Activated T-helper 2 cell treated with anti-CD3 and anti-CD28 coated beads, Interferon-gamma antibody, Interleukin-2, Interleukin-4, amounts not matched to agents 10 μg/mL and 5 μg/mL and 100 μg/mL, durations not matched to agents 14 hours and 24 hours and 36 hours (primary cell): ENCODE measurements around the gene DGKI. TPM values are rescaled to one million over a fixed set of nuclear protein-coding genes. Genes with fewer than 3 reads are reported as not detected.

ENCODE experiments used
- DNase-seq: peaks from one replicate; pipeline ENCODE4 v3.0.0; 2021; ENCODE audit warnings: low spot score
- H3K27ac Mint-ChIP-seq: one replicate; pipeline ENCODE4 v1.8.0; 2021; ENCODE audit warnings: mixed read lengths
- H3K27me3 Mint-ChIP-seq: one replicate; pipeline ENCODE4 v1.8.0; 2021; ENCODE audit warnings: low read depth, mixed read lengths
- H3K36me3 Mint-ChIP-seq: one replicate; pipeline ENCODE4 v1.8.0; 2021; ENCODE audit warnings: low read depth, mixed read lengths
- H3K4me1 Mint-ChIP-seq: one replicate; pipeline ENCODE4 v1.8.0; 2021; ENCODE audit warnings: low read depth, mixed read lengths
- H3K4me3 Mint-ChIP-seq: one replicate; pipeline ENCODE4 v1.8.0; 2021; ENCODE audit warnings: low read depth, mild to moderate bottlenecking, moderate library complexity, mixed read lengths
- H3K9me3 Mint-ChIP-seq: one replicate; pipeline ENCODE4 v1.8.0; 2021; ENCODE audit warnings: mixed read lengths
- intact Hi-C: fragments of 100-400 bp; cut with micrococcal nuclease; formaldehyde crosslinking; loops from one replicate; pipeline ENCODE4 v1.15.1; 2023
- total RNA-seq: library from RNA; stranded (reverse); gene quantifications from 2 replicates; pipeline ENCODE4 v1.2.3, GENCODE V29; 2022

The DGKI gene
- total RNA-seq, 1 donor from 2014 or later, result 3.9 TPM

GRCh38 chr7:137547485-137547884 is 299.3 kb downstream of the DGKI start:
- H3K27ac Mint-ChIP-seq, result no peak overlapping the region
- intact Hi-C loops, result no loop called here
- no peaks in the 10 kb centered on the region for H3K27me3 Mint-ChIP-seq
- H3K9me3 Mint-ChIP-seq, result no peaks in the 10 kb centered on the region
- no peak overlapping the region for H3K4me3 Mint-ChIP-seq
- H3K4me1 Mint-ChIP-seq, result no peaks in the 10 kb centered on the region
- no peaks in the 10 kb centered on the region for H3K36me3 Mint-ChIP-seq
- DNase-seq, result no peak

- no peak for DNase-seq
- no peaks in the 10 kb centered on the region for H3K9me3 Mint-ChIP-seq
- intact Hi-C loops, result no loop called here
- no peak overlapping the region for H3K4me3 Mint-ChIP-seq
- H3K27ac Mint-ChIP-seq, result no peak overlapping the region
- H3K36me3 Mint-ChIP-seq, result no peaks in the 10 kb centered on the region
- H3K27me3 Mint-ChIP-seq, result no peaks in the 10 kb centered on the region
- no peaks in the 10 kb centered on the region for H3K4me1 Mint-ChIP-seq
These were observed 300.1 kb downstream of the DGKI start for GRCh38 chr7:137546671-137547070.

- no peak overlapping the region for H3K27ac Mint-ChIP-seq
- DNase-seq, result no peak
- no peaks in the 10 kb centered on the region for H3K4me1 Mint-ChIP-seq
- intact Hi-C loops, result no loop called here
- H3K9me3 Mint-ChIP-seq, result no peaks in the 10 kb centered on the region
- no peak overlapping the region for H3K4me3 Mint-ChIP-seq
- H3K27me3 Mint-ChIP-seq, result no peaks in the 10 kb centered on the region
- no peaks in the 10 kb centered on the region for H3K36me3 Mint-ChIP-seq
These were observed 300.8 kb downstream of the DGKI start for GRCh38 chr7:137546009-137546408.

GRCh38 chr7:137545059-137545716 is 301.6 kb downstream of the DGKI start:
- no peak for DNase-seq
- no peak overlapping the region for H3K27ac Mint-ChIP-seq
- H3K4me3 Mint-ChIP-seq, result no peak overlapping the region

GRCh38 chr7:137544453-137545058 is 302.2 kb downstream of the DGKI start:
- H3K27ac Mint-ChIP-seq, result no peak overlapping the region
- intact Hi-C loops, result no loop called here
- H3K4me1 Mint-ChIP-seq, result no peaks in the 10 kb centered on the region
- no peaks in the 10 kb centered on the region for H3K9me3 Mint-ChIP-seq
- no peaks in the 10 kb centered on the region for H3K27me3 Mint-ChIP-seq
- H3K36me3 Mint-ChIP-seq, result no peaks in the 10 kb centered on the region
- no peak overlapping the region for H3K4me3 Mint-ChIP-seq
- no peak for DNase-seq

More at GRCh38 chr7:137545059-137545716, 301.6 kb downstream of the DGKI start:
- intact Hi-C loops, result no loop called here
- Mint-ChIP-seq H3K9me3 (no peaks in the 10 kb centered on the region), H3K27me3 (no peaks in the 10 kb centered on the region), H3K36me3 (no peaks in the 10 kb centered on the region), H3K4me1 (no peaks in the 10 kb centered on the region)

- Mint-ChIP-seq H3K4me1 (peaks cover 1% of the 10 kb centered on the region), H3K9me3 (no peaks in the 10 kb centered on the region), H3K4me3 (no peak overlapping the region), H3K27ac (no peak overlapping the region), H3K27me3 (no peaks in the 10 kb centered on the region), H3K36me3 (no peaks in the 10 kb centered on the region)
- no peak for DNase-seq
- intact Hi-C loops, result no loop called here
These were observed 307.6 kb downstream of the DGKI start for GRCh38 chr7:137539111-137539715.

- Mint-ChIP-seq H3K9me3 (no peaks in the 10 kb centered on the region), H3K27ac (no peak overlapping the region), H3K27me3 (no peaks in the 10 kb centered on the region), H3K4me1 (peaks cover 1% of the 10 kb centered on the region), H3K36me3 (no peaks in the 10 kb centered on the region), H3K4me3 (no peak overlapping the region)
- DNase-seq, result no peak
- intact Hi-C loops, result no loop called here
These were observed 308.4 kb downstream of the DGKI start for GRCh38 chr7:137538361-137538762.

GRCh38 chr7:137535579-137535978 is 311.2 kb downstream of the DGKI start:
- no peak overlapping the region for H3K27ac Mint-ChIP-seq
- H3K9me3 Mint-ChIP-seq, result no peaks in the 10 kb centered on the region
- intact Hi-C loops, result no loop called here
- peaks cover 1% of the 10 kb centered on the region for H3K4me1 Mint-ChIP-seq
- H3K36me3 Mint-ChIP-seq, result no peaks in the 10 kb centered on the region
- DNase-seq, result no peak
- H3K27me3 Mint-ChIP-seq, result no peaks in the 10 kb centered on the region
- H3K4me3 Mint-ChIP-seq, result no peak overlapping the region

- Mint-ChIP-seq H3K4me1 (no peaks in the 10 kb centered on the region), H3K27ac (no peak overlapping the region), H3K4me3 (no peak overlapping the region), H3K9me3 (no peaks in the 10 kb centered on the region), H3K27me3 (no peaks in the 10 kb centered on the region), H3K36me3 (no peaks in the 10 kb centered on the region)
- no peak for DNase-seq
- intact Hi-C loops, result no loop called here
These were observed 315.1 kb downstream of the DGKI start for GRCh38 chr7:137531671-137532070.

- H3K36me3 Mint-ChIP-seq, result no peaks in the 10 kb centered on the region
- no peak overlapping the region for H3K4me3 Mint-ChIP-seq
- H3K27ac Mint-ChIP-seq, result no peak overlapping the region
- no peak for DNase-seq
- no peaks in the 10 kb centered on the region for H3K4me1 Mint-ChIP-seq
- intact Hi-C loops, result no loop called here
- no peaks in the 10 kb centered on the region for H3K9me3 Mint-ChIP-seq
- H3K27me3 Mint-ChIP-seq, result no peaks in the 10 kb centered on the region
These were observed 319.1 kb downstream of the DGKI start for GRCh38 chr7:137527634-137528033.

GRCh38 chr7:137523171-137523570 is 323.6 kb downstream of the DGKI start:
- DNase-seq, result no peak
- no peaks in the 10 kb centered on the region for H3K27me3 Mint-ChIP-seq
- H3K9me3 Mint-ChIP-seq, result no peaks in the 10 kb centered on the region
- H3K36me3 Mint-ChIP-seq, result no peaks in the 10 kb centered on the region
- intact Hi-C loops, result no loop called here
- H3K27ac Mint-ChIP-seq, result no peak overlapping the region
- no peak overlapping the region for H3K4me3 Mint-ChIP-seq
- H3K4me1 Mint-ChIP-seq, result no peaks in the 10 kb centered on the region

- no peaks in the 10 kb centered on the region for H3K36me3 Mint-ChIP-seq
- no peak for DNase-seq
- H3K9me3 Mint-ChIP-seq, result no peaks in the 10 kb centered on the region
- H3K4me1 Mint-ChIP-seq, result no peaks in the 10 kb centered on the region
- H3K27me3 Mint-ChIP-seq, result no peaks in the 10 kb centered on the region
- intact Hi-C loops, result no loop called here
- H3K27ac Mint-ChIP-seq, result no peak overlapping the region
- H3K4me3 Mint-ChIP-seq, result no peak overlapping the region
These were observed 325.3 kb downstream of the DGKI start for GRCh38 chr7:137521451-137521850.

GRCh38 chr7:137519947-137520346 is 326.8 kb downstream of the DGKI start:
- no peaks in the 10 kb centered on the region for H3K4me1 Mint-ChIP-seq
- no peaks in the 10 kb centered on the region for H3K9me3 Mint-ChIP-seq
- H3K36me3 Mint-ChIP-seq, result no peaks in the 10 kb centered on the region
- no peak overlapping the region for H3K4me3 Mint-ChIP-seq
- intact Hi-C loops, result no loop called here
- H3K27me3 Mint-ChIP-seq, result no peaks in the 10 kb centered on the region
- no peak for DNase-seq
- H3K27ac Mint-ChIP-seq, result no peak overlapping the region
